ENCODE measurements around the gene TNIP2.

TNIP2 gene

DNA sequence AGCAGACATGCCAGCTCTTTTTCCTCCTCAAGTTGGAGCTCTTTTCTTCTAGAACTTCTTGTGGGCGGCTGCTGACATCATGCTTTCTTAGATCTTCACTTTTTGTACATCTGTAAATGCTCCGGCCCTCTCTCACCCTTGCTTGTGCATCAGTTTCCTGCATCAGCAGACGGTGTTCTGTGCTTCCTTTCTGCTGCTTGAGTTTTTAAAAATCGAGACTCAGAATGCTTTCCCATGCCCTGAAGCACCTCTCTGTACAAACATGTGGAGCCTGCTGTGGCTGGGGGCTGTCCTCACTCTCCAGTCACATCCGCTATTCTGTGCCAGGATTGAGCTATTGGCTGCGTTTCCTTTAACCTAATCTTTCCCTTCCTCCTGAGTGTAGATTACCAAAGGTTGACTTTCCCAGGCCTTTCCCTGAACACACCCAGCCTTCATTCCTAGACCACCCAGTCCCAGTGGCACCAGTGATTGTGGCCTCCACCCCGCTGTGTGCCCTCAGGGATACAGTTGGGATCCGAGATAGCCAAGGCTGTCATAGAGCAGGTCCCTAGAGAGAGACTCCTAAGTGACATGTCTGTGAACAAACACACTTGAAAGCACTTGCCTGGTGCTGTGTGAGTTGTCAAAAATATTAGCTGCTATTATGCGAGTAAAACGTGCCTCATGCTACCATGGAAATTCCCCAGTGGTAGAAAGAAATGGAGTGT lies 41.9 kb downstream of the TNIP2 start:
- DNase-seq = peak; percentile 33

DNA sequence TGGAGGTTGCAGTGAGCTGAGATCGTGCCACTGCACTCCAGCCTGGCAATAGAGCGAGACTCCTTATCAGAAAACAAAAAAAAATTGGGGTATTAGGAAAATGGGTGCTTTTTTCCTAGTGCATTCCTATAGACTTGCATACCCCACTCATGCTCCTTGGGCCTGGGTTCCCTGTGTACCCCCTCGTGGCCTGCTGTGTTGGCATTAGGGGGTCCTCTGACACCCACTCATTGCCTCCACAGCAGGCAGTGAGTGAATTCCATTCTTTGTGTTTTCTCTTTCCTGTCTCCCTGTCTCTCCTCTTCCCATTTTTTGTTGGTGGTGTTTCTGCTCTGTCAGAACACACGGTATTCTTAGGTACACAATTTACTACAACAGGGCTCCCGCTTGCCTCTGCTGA lies 42.8 kb downstream of the TNIP2 start:
- no peak for DNase-seq

DNA sequence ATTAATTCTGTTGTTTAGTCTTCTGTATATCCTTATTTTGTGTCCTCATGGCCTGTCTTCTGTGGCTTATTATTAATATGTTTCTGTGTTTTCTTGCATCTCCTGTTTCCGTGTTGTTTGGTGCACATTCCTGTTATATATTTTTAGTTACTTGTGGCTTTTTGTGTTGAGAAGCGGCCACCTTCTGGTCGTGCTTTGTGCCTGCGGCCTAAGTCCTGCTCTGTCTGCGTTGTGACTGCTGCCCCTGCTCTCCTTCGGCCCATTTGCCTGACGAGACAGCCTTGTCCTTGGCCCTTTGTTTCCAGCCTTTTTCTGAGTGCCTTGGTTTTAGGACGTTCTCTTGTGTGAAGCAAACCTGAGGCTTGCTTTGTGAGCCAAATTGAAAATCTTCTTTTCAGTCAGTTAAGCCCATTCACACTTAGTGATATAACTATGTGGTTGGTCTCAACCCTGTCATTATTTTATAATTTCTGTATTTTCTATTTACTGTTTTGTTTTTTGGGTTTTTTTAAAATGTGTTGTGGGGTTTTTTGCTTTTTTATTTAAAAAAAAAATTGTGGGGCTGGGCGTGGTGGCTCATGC lies 43.8 kb downstream of the TNIP2 start:
- no peak for DNase-seq

DNA sequence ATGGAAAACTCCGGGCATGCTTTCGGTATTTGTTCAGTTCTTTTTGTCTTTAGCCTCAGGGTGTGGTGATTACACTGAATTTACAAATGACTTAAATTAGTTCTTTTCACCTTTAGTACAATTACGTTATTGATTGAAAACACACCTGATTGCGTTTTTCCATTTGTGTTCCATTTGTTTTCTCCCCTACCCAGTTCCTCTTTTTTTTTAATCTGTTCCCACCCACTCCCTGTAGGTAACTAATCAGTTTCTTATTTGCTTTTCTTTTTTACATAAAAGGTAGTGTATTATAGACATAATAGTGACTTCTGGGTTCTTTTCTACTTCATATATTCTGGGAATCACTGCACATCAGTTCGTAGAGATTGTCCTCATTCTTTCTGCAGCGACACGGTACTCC lies 53.4 kb downstream of the TNIP2 start:
- no peak for DNase-seq

DNA sequence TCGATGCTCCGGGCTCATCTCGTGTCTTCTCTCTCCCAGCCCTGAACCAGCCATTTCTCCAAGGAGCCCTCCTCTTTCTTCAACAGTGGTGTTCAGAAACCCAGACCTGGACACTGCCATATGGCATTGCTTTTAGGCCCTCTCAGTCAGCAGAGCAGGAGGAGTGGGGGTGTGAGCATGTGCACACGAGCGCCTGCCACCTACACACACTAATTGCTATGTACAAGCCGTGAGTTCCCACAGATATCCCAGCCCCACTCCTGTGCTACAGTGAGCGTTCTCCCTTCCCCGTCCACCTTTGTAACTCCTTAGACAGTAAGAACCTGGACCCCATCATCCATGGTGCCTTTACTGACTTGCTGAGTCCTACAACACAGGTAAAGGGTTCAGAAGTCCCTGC lies 53.8 kb downstream of the TNIP2 start:
- no peak for DNase-seq

GRCh38 chr4:2700031-2700430 lies 56.1 kb downstream of the TNIP2 start:
- no peak for DNase-seq

DNA sequence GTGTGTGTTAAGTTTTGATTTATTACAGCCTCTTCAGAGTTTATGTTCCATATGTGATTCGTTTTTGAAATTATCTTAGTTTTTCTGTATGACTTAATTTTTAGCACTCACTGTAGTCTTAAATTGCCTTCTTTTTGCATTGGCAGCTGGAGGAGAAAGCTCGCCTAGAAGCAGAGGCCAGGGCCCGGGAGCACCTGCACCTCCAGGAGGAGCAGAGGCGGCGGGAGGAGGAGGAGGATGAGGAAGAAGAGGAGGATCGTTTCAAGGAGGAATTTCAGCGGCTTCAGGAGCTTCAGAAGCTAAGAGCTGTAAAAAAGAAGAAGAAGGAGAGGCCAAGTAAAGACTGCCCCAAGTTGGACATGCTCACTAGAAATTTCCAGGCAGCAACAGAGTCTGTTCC lies 56.6 kb downstream of the TNIP2 start:
- no peak for DNase-seq

DNA sequence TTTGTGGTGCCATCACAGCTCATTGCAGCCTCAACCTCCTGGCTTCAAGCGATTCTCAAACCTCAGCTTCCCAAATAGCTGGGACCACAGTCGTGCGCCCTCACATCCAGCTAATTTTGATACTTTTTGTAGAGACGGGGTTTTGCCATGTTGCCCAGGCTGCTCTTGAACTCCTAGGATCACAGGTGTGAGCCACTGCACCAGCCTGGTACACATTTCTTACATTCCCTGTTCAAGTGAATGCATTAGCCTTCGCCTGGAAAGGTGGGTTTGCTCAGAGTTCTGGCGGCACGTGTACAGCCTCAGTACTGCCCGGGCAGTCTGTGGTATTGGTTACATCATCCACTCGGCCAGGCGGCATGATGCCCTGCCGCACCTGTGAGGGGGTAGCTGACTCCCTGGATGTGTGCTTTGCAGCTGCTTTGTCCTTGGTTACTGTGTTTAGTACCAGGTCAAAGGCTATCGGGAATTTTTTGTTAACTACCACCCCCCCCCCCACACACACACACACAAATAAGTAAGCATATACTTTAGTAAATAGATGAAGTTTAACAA lies 57.1 kb downstream of the TNIP2 start:
- DNase-seq = no peak

- no peak for DNase-seq
Measured at GRCh38 chr4:2698504-2698903, 57.6 kb downstream of the TNIP2 start.

- DNase-seq = no peak
Measured at GRCh38 chr4:2697995-2698414, 58.1 kb downstream of the TNIP2 start.

DNA sequence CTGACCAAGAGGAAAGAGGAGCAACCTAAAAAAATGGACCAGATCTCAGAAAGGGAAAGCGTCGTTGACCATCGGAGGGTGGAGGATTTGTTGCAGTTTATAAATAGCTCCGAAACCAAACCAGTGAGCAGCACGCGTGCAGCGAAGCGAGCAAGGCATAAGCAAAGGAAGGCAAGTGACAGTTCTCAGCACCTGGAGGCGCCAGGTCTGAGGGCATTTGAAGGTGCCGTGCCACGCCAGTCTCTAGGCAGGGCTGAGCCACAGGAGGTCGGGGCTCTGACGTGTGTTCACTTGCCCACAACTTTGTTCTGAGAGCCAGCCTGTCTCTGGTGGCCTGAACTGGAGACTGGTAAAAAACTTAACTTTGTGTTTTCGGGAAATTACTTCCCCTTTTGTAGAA lies 59.7 kb downstream of the TNIP2 start:
- no peak for DNase-seq

DNA sequence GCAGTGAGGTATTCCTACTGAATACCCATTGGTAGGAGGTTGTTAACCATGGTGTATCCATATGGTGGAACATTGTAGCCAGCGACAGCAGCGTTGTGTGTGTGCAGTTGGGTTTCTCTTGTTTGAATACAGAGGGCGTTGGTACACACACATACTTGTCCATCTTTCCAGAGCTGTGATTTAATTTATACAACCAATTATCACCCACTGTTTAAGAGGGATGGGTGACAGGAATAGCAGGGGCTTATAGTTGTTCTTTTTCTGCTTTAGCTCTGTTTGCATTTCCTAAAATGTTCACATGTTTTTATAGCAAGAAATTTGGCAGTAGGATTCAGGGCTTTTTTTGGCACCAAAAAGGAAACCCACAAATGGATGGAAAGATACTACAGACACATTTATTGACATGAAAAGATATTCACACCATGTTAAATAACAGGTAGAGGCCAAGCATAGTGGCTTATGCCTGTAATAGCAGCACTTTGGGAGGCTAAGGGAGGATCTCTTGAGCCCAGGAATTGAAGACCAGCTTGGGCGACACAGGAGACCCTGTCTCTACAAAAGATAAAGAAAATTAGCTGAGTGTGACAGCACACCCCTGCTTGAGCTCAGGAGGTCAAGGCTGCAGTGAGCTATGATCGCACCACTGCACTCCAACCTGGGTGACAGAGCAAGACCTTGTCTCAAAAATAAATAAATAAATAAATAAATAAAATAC lies 60.6 kb downstream of the TNIP2 start:
- DNase-seq = no peak

DNA sequence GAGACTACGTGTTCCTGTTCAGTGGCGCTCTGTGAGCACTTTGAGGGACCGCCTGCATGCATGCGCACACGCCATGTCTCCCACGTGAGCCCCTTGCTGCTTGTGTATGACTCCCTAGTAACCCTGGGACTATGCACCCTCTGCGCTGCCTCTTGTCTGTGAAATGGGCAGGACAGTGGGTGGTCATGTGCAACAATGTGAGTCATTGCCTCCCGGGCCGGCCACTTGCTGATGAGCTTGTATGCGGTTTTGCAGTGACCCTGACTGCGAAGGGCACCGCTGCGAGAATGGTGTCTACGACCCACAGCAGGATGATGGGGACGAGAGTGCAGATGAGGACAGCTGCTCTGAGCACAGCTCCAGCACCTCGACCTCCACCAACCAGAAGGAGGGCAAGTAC lies 61.4 kb downstream of the TNIP2 start:
- DNase-seq = no peak

- no peak for DNase-seq
Measured at GRCh38 chr4:2691952-2692435, 64.1 kb downstream of the TNIP2 start.

All from NCI-H2107 (cell line).